ENCODE data around the gene SEMA3F.

DNA sequence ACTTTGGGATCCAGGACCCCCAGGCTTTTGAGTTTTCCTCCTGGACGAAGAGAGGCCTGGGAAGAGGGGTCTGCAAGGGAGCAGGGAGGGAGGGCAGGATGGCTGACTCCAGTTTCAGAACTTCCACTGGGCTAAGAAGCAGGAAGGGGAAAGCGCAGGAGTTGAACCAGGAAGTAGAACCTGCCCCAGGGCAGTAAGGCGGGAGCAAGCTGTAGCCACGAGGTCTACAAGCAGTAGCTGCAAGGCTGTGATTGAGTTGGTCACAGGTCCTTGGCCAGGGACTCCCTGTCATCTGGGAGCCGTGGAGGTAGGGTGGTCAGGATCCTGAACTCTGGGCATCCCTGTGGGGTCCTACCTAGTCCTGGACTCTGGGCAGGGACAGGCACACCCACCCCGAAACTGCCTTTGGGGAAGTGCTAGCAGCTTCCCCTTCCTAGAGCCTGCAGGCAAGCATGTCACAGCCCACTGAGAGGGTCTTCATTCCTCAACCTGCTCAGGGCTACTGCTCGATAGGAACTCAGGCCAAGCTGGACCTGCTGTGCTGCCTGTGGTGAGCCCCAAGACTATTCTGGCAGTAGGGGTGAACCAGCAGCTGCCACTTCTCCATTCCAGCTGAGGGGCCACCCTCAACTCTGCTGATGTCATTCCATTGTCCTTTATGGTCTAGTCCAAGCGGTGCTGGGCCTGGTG lies 75.1 kb downstream of the SEMA3F start:
- TF ChIP-seq POLR2A (IDR thresholded peaks at IDR 0.05; ENCODE audit: low read depth, low read length) (no peak), CEBPB (IDR thresholded peaks at IDR 0.05; ENCODE audit: low read depth, low read length) (no peak), RAD21 (IDR thresholded peaks at IDR 0.05; ENCODE audit: low read length) (no peak), RCOR1 (IDR thresholded peaks at IDR 0.05; ENCODE audit: insufficient replicate concordance, low read length) (no peak), MAFK (IDR thresholded peaks at IDR 0.05; ENCODE audit: low read depth, low read length) (no peak), NFE2L2 (IDR thresholded peaks at IDR 0.05; ENCODE audit: low read depth, low read length) (no peak), SMC3 (IDR thresholded peaks at IDR 0.05; ENCODE audit: low read depth, low read length) (no peak), FOS (IDR thresholded peaks at IDR 0.05; ENCODE audit: low read depth, low read length) (no peak)
- TF ChIP-seq, protein P1, sequence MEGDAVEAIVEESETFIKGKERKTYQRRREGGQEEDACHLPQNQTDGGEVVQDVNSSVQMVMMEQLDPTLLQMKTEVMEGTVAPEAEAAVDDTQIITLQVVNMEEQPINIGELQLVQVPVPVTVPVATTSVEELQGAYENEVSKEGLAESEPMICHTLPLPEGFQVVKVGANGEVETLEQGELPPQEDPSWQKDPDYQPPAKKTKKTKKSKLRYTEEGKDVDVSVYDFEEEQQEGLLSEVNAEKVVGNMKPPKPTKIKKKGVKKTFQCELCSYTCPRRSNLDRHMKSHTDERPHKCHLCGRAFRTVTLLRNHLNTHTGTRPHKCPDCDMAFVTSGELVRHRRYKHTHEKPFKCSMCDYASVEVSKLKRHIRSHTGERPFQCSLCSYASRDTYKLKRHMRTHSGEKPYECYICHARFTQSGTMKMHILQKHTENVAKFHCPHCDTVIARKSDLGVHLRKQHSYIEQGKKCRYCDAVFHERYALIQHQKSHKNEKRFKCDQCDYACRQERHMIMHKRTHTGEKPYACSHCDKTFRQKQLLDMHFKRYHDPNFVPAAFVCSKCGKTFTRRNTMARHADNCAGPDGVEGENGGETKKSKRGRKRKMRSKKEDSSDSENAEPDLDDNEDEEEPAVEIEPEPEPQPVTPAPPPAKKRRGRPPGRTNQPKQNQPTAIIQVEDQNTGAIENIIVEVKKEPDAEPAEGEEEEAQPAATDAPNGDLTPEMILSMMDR (conservative IDR thresholded peaks at IDR 0.05; ENCODE audit: low read depth, low read length), result no peak
- TF ChIP-seq, protein P2, sequence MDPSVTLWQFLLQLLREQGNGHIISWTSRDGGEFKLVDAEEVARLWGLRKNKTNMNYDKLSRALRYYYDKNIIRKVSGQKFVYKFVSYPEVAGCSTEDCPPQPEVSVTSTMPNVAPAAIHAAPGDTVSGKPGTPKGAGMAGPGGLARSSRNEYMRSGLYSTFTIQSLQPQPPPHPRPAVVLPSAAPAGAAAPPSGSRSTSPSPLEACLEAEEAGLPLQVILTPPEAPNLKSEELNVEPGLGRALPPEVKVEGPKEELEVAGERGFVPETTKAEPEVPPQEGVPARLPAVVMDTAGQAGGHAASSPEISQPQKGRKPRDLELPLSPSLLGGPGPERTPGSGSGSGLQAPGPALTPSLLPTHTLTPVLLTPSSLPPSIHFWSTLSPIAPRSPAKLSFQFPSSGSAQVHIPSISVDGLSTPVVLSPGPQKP (IDR thresholded peaks at IDR 0.05; ENCODE audit: borderline replicate concordance, low read depth, low read length), result no peak
- TF ChIP-seq, protein P3, sequence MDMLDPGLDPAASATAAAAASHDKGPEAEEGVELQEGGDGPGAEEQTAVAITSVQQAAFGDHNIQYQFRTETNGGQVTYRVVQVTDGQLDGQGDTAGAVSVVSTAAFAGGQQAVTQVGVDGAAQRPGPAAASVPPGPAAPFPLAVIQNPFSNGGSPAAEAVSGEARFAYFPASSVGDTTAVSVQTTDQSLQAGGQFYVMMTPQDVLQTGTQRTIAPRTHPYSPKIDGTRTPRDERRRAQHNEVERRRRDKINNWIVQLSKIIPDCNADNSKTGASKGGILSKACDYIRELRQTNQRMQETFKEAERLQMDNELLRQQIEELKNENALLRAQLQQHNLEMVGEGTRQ (IDR thresholded peaks at IDR 0.05; ENCODE audit: low read depth, low read length), result no peak
